Neural cell (in vitro differentiated cells): ENCODE data around the gene ATP11B.

Source experiments
- EP300 ChIP-seq: fragments of 450-650 bp; conservative IDR thresholded peaks from 2 replicates; pipeline ENCODE4 v1.6.1; 2014; ENCODE audit warnings: antibody characterized with exemption, mild to moderate bottlenecking, moderate library complexity; ENCODE audit not compliant: poor library complexity, severe bottlenecking
- MXI1 ChIP-seq: fragments of 450-650 bp; conservative IDR thresholded peaks from 2 replicates; pipeline ENCODE4 v1.6.1; 2014; ENCODE audit warnings: antibody characterized with exemption, mild to moderate bottlenecking; ENCODE audit not compliant: poor library complexity, severe bottlenecking
- SMC3 ChIP-seq: fragments of 450-650 bp; conservative IDR thresholded peaks from 2 replicates; pipeline ENCODE4 v1.6.1; 2014; ENCODE audit warnings: antibody characterized with exemption, mild to moderate bottlenecking, moderate library complexity; ENCODE audit not compliant: poor library complexity
- TF ChIP-seq, protein P1 (sequence below): fragments of 450-650 bp; IDR thresholded peaks from 2 replicates; pipeline ENCODE4 v1.5.1; 2014; ENCODE audit warnings: antibody characterized with exemption, mild to moderate bottlenecking, moderate library complexity; ENCODE audit not compliant: poor library complexity, severe bottlenecking
- TF ChIP-seq, protein P2 (sequence below): IDR thresholded peaks from 2 replicates; pipeline ENCODE4 v1.6.1; 2012; ENCODE audit warnings: borderline replicate concordance

DNA sequence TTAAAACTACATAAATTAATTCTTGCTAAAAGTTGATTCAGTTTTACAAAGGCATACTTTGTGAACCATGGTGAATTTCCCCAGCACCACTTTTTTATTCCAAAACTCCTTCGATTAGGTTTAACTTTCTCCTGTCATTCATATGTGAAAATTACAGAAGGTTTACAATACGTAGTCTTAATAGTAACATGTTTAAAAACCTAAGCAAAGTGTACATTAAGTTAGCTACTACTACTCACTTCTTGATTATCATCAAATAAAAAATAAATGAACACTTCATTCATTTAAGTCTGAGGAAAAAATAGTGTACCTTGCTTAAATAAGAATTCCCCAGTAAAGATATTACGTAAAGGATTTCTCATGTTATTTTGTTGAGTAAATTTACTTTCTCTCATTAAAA lies 148.4 kb downstream of the ATP11B start:
- TF ChIP-seq, protein P1, sequence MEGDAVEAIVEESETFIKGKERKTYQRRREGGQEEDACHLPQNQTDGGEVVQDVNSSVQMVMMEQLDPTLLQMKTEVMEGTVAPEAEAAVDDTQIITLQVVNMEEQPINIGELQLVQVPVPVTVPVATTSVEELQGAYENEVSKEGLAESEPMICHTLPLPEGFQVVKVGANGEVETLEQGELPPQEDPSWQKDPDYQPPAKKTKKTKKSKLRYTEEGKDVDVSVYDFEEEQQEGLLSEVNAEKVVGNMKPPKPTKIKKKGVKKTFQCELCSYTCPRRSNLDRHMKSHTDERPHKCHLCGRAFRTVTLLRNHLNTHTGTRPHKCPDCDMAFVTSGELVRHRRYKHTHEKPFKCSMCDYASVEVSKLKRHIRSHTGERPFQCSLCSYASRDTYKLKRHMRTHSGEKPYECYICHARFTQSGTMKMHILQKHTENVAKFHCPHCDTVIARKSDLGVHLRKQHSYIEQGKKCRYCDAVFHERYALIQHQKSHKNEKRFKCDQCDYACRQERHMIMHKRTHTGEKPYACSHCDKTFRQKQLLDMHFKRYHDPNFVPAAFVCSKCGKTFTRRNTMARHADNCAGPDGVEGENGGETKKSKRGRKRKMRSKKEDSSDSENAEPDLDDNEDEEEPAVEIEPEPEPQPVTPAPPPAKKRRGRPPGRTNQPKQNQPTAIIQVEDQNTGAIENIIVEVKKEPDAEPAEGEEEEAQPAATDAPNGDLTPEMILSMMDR = no peak
- no peak for TF ChIP-seq EP300
- no peak for TF ChIP-seq SMC3
- TF ChIP-seq, protein P2, sequence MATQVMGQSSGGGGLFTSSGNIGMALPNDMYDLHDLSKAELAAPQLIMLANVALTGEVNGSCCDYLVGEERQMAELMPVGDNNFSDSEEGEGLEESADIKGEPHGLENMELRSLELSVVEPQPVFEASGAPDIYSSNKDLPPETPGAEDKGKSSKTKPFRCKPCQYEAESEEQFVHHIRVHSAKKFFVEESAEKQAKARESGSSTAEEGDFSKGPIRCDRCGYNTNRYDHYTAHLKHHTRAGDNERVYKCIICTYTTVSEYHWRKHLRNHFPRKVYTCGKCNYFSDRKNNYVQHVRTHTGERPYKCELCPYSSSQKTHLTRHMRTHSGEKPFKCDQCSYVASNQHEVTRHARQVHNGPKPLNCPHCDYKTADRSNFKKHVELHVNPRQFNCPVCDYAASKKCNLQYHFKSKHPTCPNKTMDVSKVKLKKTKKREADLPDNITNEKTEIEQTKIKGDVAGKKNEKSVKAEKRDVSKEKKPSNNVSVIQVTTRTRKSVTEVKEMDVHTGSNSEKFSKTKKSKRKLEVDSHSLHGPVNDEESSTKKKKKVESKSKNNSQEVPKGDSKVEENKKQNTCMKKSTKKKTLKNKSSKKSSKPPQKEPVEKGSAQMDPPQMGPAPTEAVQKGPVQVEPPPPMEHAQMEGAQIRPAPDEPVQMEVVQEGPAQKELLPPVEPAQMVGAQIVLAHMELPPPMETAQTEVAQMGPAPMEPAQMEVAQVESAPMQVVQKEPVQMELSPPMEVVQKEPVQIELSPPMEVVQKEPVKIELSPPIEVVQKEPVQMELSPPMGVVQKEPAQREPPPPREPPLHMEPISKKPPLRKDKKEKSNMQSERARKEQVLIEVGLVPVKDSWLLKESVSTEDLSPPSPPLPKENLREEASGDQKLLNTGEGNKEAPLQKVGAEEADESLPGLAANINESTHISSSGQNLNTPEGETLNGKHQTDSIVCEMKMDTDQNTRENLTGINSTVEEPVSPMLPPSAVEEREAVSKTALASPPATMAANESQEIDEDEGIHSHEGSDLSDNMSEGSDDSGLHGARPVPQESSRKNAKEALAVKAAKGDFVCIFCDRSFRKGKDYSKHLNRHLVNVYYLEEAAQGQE = no peak
- no peak for TF ChIP-seq MXI1
